Activated CD4-positive, alpha-beta T cell treated with anti-CD3 and anti-CD28 coated beads, Interleukin-2, amount 50 U/mL, for 24 hours (primary cell): ENCODE measurements around the gene C2CD3.
"Not testable (repeated sequence)": the region's sequence is repeated elsewhere in the genome, so short reads cannot be mapped to it uniquely, and the experiment has no call there.

Experiments
- DNase-seq, 2 donors: peaks; one replicate each; pipeline ENCODE4 v3.0.0-alpha.2; 2020; ENCODE audit warnings: low read depth in 1 of 2, low spot score in 1 of 2

C2CD3 gene

GRCh38 chr11:74006743-74007304 lies 164.0 kb downstream of the C2CD3 start:
- DNase-seq = no peak

- no peak for DNase-seq
Measured at GRCh38 chr11:74005721-74006517, 164.9 kb downstream of the C2CD3 start.

GRCh38 chr11:74004759-74005615 lies 165.8 kb downstream of the C2CD3 start:
- peak; percentile 45 to 63 for DNase-seq

GRCh38 chr11:74004046-74004695 lies 166.6 kb downstream of the C2CD3 start:
- no peak for DNase-seq

GRCh38 chr11:74002832-74003231 lies 168.0 kb downstream of the C2CD3 start:
- no peak for DNase-seq

GRCh38 chr11:74001822-74002286 lies 168.9 kb downstream of the C2CD3 start:
- DNase-seq = no peak

- no peak for DNase-seq
Measured at GRCh38 chr11:74000307-74001133, 170.3 kb downstream of the C2CD3 start.

GRCh38 chr11:73999581-74000306 lies 171.1 kb downstream of the C2CD3 start:
- DNase-seq = no peak

GRCh38 chr11:73998846-73999575 lies 171.8 kb downstream of the C2CD3 start:
- DNase-seq = no peak

GRCh38 chr11:73997120-73997770 lies 173.6 kb downstream of the C2CD3 start:
- no peak for DNase-seq

- no peak for DNase-seq
Measured at GRCh38 chr11:73996161-73996747, 174.5 kb downstream of the C2CD3 start.

- DNase-seq = no peak
Measured at GRCh38 chr11:73995731-73996130, 175.1 kb downstream of the C2CD3 start.

GRCh38 chr11:73995247-73995646 lies 175.6 kb downstream of the C2CD3 start:
- DNase-seq = no peak

- DNase-seq = no peak
Measured at GRCh38 chr11:73991471-73992006, 179.3 kb downstream of the C2CD3 start.

GRCh38 chr11:73990730-73991129 lies 180.1 kb downstream of the C2CD3 start:
- no peak for DNase-seq

- no peak for DNase-seq
Measured at GRCh38 chr11:73989156-73989555, 181.6 kb downstream of the C2CD3 start.

- no peak for DNase-seq
Measured at GRCh38 chr11:73988227-73988626, 182.6 kb downstream of the C2CD3 start.

- DNase-seq = not testable (repeated sequence)
Measured at GRCh38 chr11:73985661-73986060, 185.1 kb downstream of the C2CD3 start.
